Tibial nerve (tissue), 4 donors: ENCODE results near the gene ARFGEF3. TPM values are rescaled to one million over a fixed set of nuclear protein-coding genes. Genes with fewer than 3 reads are reported as not detected.
A peak's percentile ranks its signal among the peaks of the same experiment; 100 is the strongest.

Experiments
- DNase-seq, 2 donors: peaks; one replicate each; pipeline ENCODE4 v3.0.0-alpha.2; 2019; ENCODE audit warnings: low spot score in 2 of 2
- H3K27ac ChIP-seq, 4 donors: fragments of 200-600 bp; sonication (generic) in 3 of 4; one replicate each; pipeline ENCODE4 v1.5.1; 2017 to 2019; ENCODE audit warnings: mild to moderate bottlenecking in 1 of 4
- H3K27me3 ChIP-seq, 2 donors: fragments of 200-600 bp; sonication (generic) in 1 of 2; one replicate each; pipeline versions ENCODE4 v1.5.1 to v1.6.0; 2017 to 2019
- H3K36me3 ChIP-seq, 3 donors: fragments of 200-600 bp; sonication (generic); one replicate each; pipeline ENCODE4 v1.5.1; 2018 to 2019
- H3K4me1 ChIP-seq, 4 donors: fragments of 200-600 bp; sonication (generic) in 3 of 4; one replicate each; pipeline ENCODE4 v1.5.1; 2017 to 2019
- H3K4me3 ChIP-seq, 4 donors: fragments of 200-600 bp; sonication (generic) in 3 of 4; one replicate each; pipeline ENCODE4 v1.5.1; 2017 to 2019; ENCODE audit warnings: mild to moderate bottlenecking in 1 of 4, moderate library complexity in 1 of 4
- H3K9me3 ChIP-seq, 4 donors: fragments of 200-600 bp; sonication (generic) in 3 of 4; one replicate each; pipeline ENCODE4 v1.5.1; 2017 to 2019
- EP300 ChIP-seq, 2 donors: sonication (generic); formaldehyde crosslinking; IDR thresholded peaks; one replicate each; pipeline ENCODE4 v1.6.1; 2017; ENCODE audit warnings: antibody characterized with exemption in 2 of 2, mild to moderate bottlenecking in 1 of 2
- POLR2A ChIP-seq, 2 donors: fragments of 450-650 bp; IDR thresholded peaks; one replicate each; pipeline ENCODE4 v1.6.1; 2017; ENCODE audit warnings: antibody characterized with exemption in 2 of 2, mild to moderate bottlenecking in 2 of 2, moderate library complexity in 2 of 2
- WGBS, 2 donors: methylation state at CpG; one replicate each; pipeline ENCODE4 v1.1.5; 2018; 5-methylcytosine and 5-hydroxymethylcytosine counted together
- total RNA-seq, 4 donors: library from RNA; depleted of rRNA; stranded (reverse); fragments of >200 nt; gene quantifications; one replicate each; pipeline ENCODE4 v1.1.0, GENCODE V29; 2016
- TF ChIP-seq, protein P1 (sequence below), 5 experiments: fragments of 200-600 bp in 3 of 5; fragments of 450-650 bp in 2 of 5; sonication (generic) in 3 of 5; IDR thresholded peaks; one replicate each; pipeline ENCODE4 v1.5.1; 2016 to 2019; ENCODE audit warnings: antibody characterized with exemption in 5 of 5, mild to moderate bottlenecking in 3 of 5, moderate library complexity in 2 of 5

The ARFGEF3 gene, protein sequence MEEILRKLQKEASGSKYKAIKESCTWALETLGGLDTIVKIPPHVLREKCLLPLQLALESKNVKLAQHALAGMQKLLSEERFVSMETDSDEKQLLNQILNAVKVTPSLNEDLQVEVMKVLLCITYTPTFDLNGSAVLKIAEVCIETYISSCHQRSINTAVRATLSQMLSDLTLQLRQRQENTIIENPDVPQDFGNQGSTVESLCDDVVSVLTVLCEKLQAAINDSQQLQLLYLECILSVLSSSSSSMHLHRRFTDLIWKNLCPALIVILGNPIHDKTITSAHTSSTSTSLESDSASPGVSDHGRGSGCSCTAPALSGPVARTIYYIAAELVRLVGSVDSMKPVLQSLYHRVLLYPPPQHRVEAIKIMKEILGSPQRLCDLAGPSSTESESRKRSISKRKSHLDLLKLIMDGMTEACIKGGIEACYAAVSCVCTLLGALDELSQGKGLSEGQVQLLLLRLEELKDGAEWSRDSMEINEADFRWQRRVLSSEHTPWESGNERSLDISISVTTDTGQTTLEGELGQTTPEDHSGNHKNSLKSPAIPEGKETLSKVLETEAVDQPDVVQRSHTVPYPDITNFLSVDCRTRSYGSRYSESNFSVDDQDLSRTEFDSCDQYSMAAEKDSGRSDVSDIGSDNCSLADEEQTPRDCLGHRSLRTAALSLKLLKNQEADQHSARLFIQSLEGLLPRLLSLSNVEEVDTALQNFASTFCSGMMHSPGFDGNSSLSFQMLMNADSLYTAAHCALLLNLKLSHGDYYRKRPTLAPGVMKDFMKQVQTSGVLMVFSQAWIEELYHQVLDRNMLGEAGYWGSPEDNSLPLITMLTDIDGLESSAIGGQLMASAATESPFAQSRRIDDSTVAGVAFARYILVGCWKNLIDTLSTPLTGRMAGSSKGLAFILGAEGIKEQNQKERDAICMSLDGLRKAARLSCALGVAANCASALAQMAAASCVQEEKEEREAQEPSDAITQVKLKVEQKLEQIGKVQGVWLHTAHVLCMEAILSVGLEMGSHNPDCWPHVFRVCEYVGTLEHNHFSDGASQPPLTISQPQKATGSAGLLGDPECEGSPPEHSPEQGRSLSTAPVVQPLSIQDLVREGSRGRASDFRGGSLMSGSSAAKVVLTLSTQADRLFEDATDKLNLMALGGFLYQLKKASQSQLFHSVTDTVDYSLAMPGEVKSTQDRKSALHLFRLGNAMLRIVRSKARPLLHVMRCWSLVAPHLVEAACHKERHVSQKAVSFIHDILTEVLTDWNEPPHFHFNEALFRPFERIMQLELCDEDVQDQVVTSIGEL (N-terminal part only)
- total RNA-seq = 1 to 10 TPM; 3.9 to 6.9 (median 5.4) TPM

DNA sequence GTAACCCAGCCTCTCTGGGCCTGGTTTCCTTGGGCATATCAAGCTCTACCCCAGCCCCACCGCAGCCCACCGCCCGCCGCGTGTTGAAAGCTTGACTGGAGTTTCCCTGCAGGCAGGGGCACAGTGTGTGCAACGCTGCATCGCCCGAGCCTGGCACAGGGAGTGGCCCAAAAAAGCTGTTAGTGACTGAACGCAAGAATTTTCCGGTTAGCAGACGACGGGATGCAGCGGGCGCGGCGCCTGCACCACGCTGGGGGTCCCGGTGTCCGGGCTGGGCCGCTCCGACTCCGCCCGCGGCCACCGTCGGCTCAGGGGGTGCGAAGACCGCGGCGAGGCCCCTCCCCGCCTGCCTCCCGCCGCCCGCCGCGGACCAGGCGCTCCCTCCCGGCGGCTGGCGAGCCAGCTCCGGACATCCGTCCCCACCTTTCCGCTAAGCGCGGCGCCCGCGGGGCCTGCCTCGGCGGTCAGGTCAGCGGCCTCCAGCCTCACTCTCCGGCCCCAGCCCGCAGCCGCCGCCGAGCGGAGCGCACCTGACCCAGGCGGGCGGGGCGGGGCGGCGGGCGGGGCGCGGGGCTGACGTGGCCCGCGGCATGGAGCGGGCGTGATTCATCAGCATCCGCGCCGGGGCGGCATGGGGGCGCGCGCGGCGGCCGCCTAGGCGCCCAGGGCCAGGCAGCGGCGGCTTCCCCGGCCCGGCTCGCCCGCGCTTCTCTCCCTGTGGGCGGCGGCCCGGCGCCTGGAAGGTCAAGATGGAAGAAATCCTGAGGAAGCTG, at the start of gene ARFGEF3:
Gene ARFGEF3 (plus strand): TSS at position 602 of the 773 bp plus-strand sequence. CDS start 148 bp downstream, at position 750.
- peak in 1 of 2 donors; percentile 14 for DNase-seq
- H3K4me1 ChIP-seq = peaks cover 0 to 14% (median 5%) of the 10 kb centered on the region in 4 donors
- no peaks in the 10 kb centered on the region for H3K36me3 ChIP-seq
- peak within 1 kb of the TSS; percentile 38 to 65 (median 53) for H3K4me3 ChIP-seq
- H3K27me3 ChIP-seq = peaks cover 0 to 40% of the 10 kb centered on the region in 2 donors
- 1 to 4% methylated on average over 5 to 25 of the region's 93 CpGs for WGBS, 2 donors
- H3K9me3 ChIP-seq = no peaks in the 10 kb centered on the region
- peak within 1 kb of the TSS in 2 of 4 donors; percentile 62 to 84 for H3K27ac ChIP-seq
- TF ChIP-seq, protein P1, sequence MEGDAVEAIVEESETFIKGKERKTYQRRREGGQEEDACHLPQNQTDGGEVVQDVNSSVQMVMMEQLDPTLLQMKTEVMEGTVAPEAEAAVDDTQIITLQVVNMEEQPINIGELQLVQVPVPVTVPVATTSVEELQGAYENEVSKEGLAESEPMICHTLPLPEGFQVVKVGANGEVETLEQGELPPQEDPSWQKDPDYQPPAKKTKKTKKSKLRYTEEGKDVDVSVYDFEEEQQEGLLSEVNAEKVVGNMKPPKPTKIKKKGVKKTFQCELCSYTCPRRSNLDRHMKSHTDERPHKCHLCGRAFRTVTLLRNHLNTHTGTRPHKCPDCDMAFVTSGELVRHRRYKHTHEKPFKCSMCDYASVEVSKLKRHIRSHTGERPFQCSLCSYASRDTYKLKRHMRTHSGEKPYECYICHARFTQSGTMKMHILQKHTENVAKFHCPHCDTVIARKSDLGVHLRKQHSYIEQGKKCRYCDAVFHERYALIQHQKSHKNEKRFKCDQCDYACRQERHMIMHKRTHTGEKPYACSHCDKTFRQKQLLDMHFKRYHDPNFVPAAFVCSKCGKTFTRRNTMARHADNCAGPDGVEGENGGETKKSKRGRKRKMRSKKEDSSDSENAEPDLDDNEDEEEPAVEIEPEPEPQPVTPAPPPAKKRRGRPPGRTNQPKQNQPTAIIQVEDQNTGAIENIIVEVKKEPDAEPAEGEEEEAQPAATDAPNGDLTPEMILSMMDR (IDR thresholded peaks at IDR 0.05) = no peak
- TF ChIP-seq EP300 (IDR thresholded peaks at IDR 0.05) (no peak), POLR2A (IDR thresholded peaks at IDR 0.05) (no peak)

DNA sequence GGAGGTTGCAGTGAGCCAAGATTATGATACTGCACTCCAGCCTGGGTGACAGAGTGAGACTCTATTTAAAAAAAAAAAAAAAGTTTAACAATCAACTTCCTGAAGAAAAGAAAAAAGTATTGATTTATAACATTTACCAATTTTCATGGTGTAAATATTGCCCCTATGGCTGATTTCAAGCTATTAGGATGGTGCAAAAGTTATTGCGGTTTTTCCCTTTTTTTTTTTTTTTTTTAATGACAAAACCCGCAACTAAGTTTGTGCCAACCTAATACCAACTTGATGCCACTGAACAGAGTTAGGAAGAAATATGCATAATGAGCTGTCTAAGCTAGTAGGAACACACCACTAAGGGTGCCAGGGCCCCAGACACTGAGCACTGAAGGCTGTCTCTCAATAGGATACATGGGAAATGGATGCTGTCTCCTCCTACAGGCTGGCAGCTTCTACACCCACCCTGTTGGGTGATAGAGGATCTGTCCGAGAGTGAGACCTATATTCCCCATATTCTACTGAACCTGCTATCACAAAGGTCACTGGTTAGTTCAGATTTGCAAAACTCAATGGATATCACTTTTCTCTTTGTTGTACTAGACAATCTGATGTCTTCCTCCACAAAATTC, 48.0 kb upstream of the ARFGEF3 start:
- H3K27me3 ChIP-seq = peaks cover 0 to 12% of the 10 kb centered on the region in 2 donors
- H3K4me3 ChIP-seq = no peak overlapping the region
- H3K36me3 ChIP-seq = no peaks in the 10 kb centered on the region
- no peak overlapping the region for H3K27ac ChIP-seq
- TF ChIP-seq EP300 (IDR thresholded peaks at IDR 0.05) (no peak), POLR2A (IDR thresholded peaks at IDR 0.05) (no peak)
- TF ChIP-seq, protein P1 (IDR thresholded peaks at IDR 0.05) = no peak
- no peaks in the 10 kb centered on the region for H3K9me3 ChIP-seq
- no peak for DNase-seq
- peaks cover 0 to 13% (median 0%) of the 10 kb centered on the region in 4 donors for H3K4me1 ChIP-seq
- 73 to 82% methylated on average over 3 of the region's 3 CpGs for WGBS, 2 donors

DNA sequence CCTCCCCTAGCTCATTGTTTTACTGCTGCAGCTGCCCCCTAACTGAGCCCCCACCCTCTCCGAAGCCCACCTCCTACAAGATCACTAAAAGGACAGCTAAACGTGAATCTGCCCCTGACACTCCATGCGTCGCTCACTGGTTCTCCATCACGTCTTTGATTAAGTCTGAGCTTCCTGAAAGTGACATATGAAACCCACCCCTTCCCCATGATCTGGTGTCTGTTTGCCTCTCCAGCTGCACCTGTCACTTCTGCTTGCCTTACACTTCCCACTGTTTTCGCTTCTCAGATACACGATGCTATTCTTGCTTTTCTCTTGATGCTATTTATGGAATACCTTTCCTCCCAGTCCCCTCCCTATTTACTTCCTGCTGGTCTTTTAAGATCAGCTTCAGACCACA, 46.5 kb upstream of the ARFGEF3 start:
- Histone ChIP-seq H3K4me3 (no peak overlapping the region), H3K36me3 (no peaks in the 10 kb centered on the region), H3K9me3 (no peaks in the 10 kb centered on the region), H3K4me1 (peaks cover 0 to 5% (median 0%) of the 10 kb centered on the region in 4 donors), H3K27me3 (peaks cover 0 to 12% of the 10 kb centered on the region in 2 donors), H3K27ac (no peak overlapping the region)
- DNase-seq = no peak
- TF ChIP-seq EP300 (IDR thresholded peaks at IDR 0.05) (no peak), POLR2A (IDR thresholded peaks at IDR 0.05) (no peak)
- TF ChIP-seq, protein P1 (IDR thresholded peaks at IDR 0.05) = no peak
- WGBS, 2 donors = 50 to 52% methylated on average over 7 of the region's 7 CpGs
